Measurements from ENCODE around the gene PERP. TPM values are rescaled to one million over a fixed set of nuclear protein-coding genes. Genes with fewer than 3 reads are reported as not detected.

The PERP gene
- total RNA-seq, 1 experiment from 2014 or later, result 85.9 TPM

GRCh38 chr6:138115201-138115600 is 8.0 kb upstream of the PERP start:
- no peaks in the 10 kb centered on the region for H3K27me3 ChIP-seq (ENCODE audit: insufficient read depth, low read length)
- ChIA-PET RAD21 (ENCODE audit: low non-redundant PET in 1 of 2, low total read pairs in 2 of 2, uncharacterized antibody in 2 of 2, unreplicated experiment in 2 of 2) (interaction anchor here (0.6 to 1.4 kb wide), 6 partner anchors 108 to 1738 kb away, joined by 3 to 5 read pairs (median 3); no protein-coding TSS in a partner anchor), CTCF (interaction anchor here (1.1 to 5.4 kb wide), 8 partner anchors 14 to 1250 kb away, joined by 3 to 26 read pairs (median 4); partner anchors contain the start of gene HEBP2), POLR2A (no interaction called here)
- H3K79me2 ChIP-seq (ENCODE audit: insufficient read depth, low read length), result no peaks in the 10 kb centered on the region
- intact Hi-C loops (cut with micrococcal nuclease), result loop anchor here (5.0 kb wide), 3 partner anchors 312 to 477 kb away; no protein-coding TSS in a partner anchor
- no TSS peak for BruUV-seq (replicated peaks)
- no peaks in the 10 kb centered on the region for H3K36me3 ChIP-seq (ENCODE audit: control insufficient read depth in 1 of 2, insufficient read depth in 2 of 2, low read length in 2 of 2)
- no peak overlapping the region for H3K9ac ChIP-seq (ENCODE audit: low read length)
- no peaks in the 10 kb centered on the region for H4K20me1 ChIP-seq (ENCODE audit: insufficient read depth)
- H3K27ac ChIP-seq (ENCODE audit: low read depth, low read length), result no peak overlapping the region
- H2AFZ ChIP-seq (ENCODE audit: low read depth, low read length, poor library complexity, severe bottlenecking), result peak overlapping the region; percentile 87
- H3K4me3 ChIP-seq (replicated peaks in 1 of 2; ENCODE audit: low read depth in 1 of 2, low read length in 2 of 2), result no peak overlapping the region
- H3K4me2 ChIP-seq (ENCODE audit: low read length), result peak overlapping the region; percentile 51; the same call in 1 of the 2 replicates
- H3K4me1 ChIP-seq (ENCODE audit: control insufficient read depth in 1 of 2, insufficient read depth in 2 of 2, low read length in 2 of 2), result peaks cover 0 to 8% of the 10 kb centered on the region in 2 experiments; a peak in 1 of 4 replicates
- no peaks in the 10 kb centered on the region for H3K9me3 ChIP-seq (ENCODE audit: control insufficient read depth in 1 of 2, insufficient read depth in 1 of 2, low read depth in 1 of 2, low read length in 2 of 2)
- TF ChIP-seq ELF1 (IDR thresholded peaks at IDR 0.05; ENCODE audit: borderline replicate concordance, low read depth) (no peak), CBX3 (IDR thresholded peaks at IDR 0.05; ENCODE audit: low read depth) (no peak), ZBTB33 (IDR thresholded peaks at IDR 0.05; ENCODE audit: extremely low read depth, insufficient replicate concordance, low read length) (no peak), JUND (IDR thresholded peaks at IDR 0.05) (no peak), SP1 (IDR thresholded peaks at IDR 0.05; ENCODE audit: low read depth) (no peak), ZFX (IDR thresholded peaks at IDR 0.05) (no peak), ZNF274 (IDR thresholded peaks at IDR 0.05; ENCODE audit: low read depth, low read length) (no peak), POLR2AphosphoS5 (IDR thresholded peaks at IDR 0.05; ENCODE audit: low read depth, low read length) (no peak), ATF3 (IDR thresholded peaks at IDR 0.05) (no peak), CEBPB (IDR thresholded peaks at IDR 0.05; ENCODE audit: low read depth) (no peak), POLR2A (IDR thresholded peaks at IDR 0.05; ENCODE audit: borderline replicate concordance, extremely low read depth, insufficient read depth, insufficient read length) (no peak)
- ATAC-seq (no peak), DNase-seq (ENCODE audit: low read depth, low spot score) (no peak)
- no peaks in the 10 kb centered on the region for H3K9me2 ChIP-seq (ENCODE audit: insufficient read depth)

All from HCT116 (cell line).